HG02938 (cell line): Measurements from ENCODE around the gene ZNF223.
A peak's percentile ranks its signal among the peaks of the same experiment; 100 is the strongest.

Experiments
- ATAC-seq: cut with Tn5 transposase; IDR thresholded peaks from one replicate; pipeline ENCODE4 v1.9.1; 2021; ENCODE audit warnings: mild to moderate bottlenecking, moderate library complexity; ENCODE audit not compliant: unreplicated experiment

Gene ZNF223

GRCh38 chr19:44051650-44052402 lies at the start of gene ZNF223:
TSS of gene ZNF223 (plus strand) at chr19:44052036. CDS start at chr19:44055177, 3,141 bp downstream.
- peak; percentile 42 for ATAC-seq

DNA sequence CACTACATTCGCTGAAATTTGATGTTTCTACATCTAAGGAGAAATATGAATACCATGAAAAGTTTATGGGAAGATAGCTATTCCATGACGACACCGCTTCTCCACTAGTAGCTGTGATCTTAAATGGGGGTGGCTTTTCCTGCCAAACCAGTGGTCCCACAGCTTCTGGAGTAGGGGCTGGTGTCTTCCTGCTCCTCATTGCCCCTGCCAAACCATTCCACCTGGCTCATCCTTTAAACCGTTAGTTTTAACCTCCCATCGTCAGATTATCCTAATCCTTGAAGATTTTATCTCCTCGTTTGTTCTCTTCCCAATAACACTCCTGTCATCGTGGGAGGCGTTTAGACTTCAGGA lies 49.6 kb upstream of the ZNF223 start:
- ATAC-seq = no peak

DNA sequence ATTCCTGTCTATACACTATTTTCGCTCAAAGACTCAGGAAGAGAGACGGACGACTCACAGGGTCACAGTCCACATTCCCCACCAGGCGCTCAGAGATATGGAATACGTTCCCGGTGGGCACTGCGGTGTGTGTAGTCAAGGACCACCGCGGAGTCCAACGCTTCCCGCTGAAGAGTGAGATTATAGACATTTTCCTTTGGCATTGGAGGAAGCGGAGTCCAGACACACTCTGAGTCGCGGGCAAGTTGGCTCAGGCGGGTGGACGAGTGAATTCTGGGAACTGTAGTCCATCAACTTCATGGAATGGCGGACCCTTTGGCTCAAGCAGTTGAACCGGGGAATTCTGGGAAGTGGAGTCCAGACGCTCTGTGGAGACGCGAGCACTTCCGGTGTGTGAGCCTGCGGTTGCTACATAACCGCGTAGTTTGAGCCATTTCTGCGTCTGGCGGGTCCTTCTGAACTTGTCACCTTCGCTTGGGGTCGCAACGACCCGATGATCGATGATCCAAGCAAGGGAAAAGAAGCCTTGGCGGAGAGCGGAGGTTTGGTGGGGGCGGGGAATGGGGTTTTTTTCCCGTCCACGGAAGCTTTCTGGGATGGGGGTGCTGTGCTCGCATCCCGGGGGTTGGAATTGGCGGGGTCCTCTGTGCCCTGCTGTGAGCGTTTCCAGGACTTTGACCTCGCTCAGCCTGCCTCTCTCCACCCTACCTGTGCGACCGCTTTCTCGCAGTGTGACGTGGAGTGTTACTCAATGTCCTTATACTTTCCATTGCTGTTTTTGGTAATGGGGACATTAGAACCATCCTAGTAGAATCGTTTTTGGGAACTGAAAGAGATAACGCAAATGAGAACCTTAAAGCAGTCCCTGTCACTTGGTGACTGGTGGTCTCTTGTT lies 49.0 kb upstream of the ZNF223 start, which contains the start of gene ZNF230:
ZNF230 (plus strand) TSS at position 392 of the 895 bp plus-strand sequence. CDS start 4,122 bp downstream, outside the sequence.
- ATAC-seq = peak; percentile 89

DNA sequence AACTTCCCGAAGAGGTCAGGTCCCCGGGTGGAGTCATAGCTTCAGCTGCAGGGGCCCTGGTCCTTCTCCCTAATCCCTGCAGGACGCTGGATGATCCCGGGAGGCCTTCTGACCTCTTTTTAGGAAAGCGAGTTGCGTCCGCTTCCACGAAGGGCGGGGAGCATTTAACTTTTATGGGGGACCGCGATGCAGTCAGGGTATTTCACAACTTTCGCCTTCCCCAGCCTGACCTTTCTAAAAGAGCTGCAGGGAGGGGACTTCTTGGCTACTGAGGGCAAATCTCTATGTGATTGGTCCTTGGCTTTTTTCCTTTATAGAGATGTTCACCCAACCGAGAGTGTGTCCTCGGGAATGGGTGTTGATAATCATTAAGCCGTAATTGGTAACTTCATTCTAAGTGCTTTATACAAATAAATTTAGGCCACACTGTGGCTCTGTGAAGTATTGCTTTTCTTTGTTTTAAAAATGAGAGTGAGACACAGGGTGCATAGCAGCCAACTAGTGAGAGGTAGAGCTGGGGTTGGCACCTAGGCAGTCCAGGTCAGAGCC lies 48.3 kb upstream of the ZNF223 start:
- ATAC-seq = no peak

GRCh38 chr19:44005973-44006372 lies 45.9 kb upstream of the ZNF223 start:
- ATAC-seq = no peak

GRCh38 chr19:44007473-44007872 lies 44.4 kb upstream of the ZNF223 start:
- no peak for ATAC-seq

- no peak for ATAC-seq
Observed at GRCh38 chr19:44010468-44010867, 41.4 kb upstream of the ZNF223 start.

DNA sequence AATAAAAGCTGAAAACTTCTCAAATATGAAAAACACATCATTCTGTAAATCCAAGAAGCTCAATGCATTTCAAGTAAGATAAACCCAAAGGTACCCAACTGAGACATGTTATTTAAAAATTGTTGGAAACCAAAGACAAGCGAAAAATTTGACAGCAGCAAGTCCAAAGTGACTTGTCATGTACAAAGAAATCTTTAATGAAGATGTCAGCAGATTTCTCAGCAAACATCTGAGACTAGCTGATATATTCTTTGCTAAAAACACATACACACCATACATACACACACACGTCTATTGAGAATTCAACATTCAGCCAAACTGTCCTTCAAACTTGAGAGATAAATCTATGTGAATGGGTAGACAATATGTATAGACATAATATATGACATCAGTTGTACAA lies 32.3 kb upstream of the ZNF223 start:
- no peak for ATAC-seq

GRCh38 chr19:44021221-44021620 lies 30.6 kb upstream of the ZNF223 start:
- no peak for ATAC-seq

DNA sequence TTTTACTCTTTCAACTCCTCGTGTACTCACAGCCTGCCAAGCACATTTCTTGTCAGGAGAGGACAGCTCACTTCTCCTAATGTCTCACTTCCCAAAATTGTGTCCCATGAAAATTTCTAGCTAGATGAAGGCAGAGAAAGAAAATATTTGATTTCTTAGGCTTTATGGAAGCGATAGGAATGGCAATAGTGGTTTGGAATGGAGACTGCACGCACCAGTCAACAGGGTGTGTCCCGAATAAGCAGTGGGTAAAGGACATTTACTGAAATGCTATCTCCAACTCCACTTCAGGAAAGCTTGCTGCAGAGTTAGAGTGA lies 27.0 kb upstream of the ZNF223 start:
- ATAC-seq = no peak

- ATAC-seq = peak; percentile 90
Observed at GRCh38 chr19:44025217-44025936, 26.5 kb upstream of the ZNF223 start, which contains the start of gene ZNF222. TSS of gene ZNF222 (plus strand) at chr19:44025379. CDS start at chr19:44025437, 58 bp downstream.

GRCh38 chr19:44026622-44027021 lies 25.2 kb upstream of the ZNF223 start:
- ATAC-seq = no peak

DNA sequence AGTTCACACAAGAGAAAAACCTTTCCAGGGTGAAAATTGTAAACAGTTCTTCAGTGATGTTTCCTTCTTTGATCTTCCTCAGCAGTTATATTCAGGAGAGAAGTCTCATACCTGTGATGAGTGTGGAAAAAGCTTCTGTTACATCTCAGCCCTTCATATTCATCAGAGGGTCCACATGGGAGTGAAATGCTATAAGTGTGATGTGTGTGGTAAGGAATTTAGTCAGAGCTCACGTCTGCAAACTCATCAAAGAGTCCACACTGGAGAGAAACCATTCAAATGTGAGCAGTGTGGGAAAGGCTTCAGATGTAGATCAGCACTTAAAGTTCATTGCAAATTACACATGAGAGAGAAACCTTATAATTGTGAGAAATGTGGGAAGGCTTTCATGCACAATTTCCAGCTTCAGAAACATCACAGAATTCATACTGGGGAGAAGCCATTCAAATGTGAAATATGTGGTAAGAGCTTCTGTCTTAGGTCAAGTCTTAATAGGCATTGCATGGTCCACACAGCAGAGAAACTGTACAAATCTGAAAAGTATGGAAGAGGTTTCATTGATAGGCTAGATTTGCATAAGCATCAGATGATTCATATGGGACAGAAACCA lies 19.7 kb upstream of the ZNF223 start:
- ATAC-seq = no peak

- no peak for ATAC-seq
Observed at GRCh38 chr19:44042147-44042546, 9.7 kb upstream of the ZNF223 start.

DNA sequence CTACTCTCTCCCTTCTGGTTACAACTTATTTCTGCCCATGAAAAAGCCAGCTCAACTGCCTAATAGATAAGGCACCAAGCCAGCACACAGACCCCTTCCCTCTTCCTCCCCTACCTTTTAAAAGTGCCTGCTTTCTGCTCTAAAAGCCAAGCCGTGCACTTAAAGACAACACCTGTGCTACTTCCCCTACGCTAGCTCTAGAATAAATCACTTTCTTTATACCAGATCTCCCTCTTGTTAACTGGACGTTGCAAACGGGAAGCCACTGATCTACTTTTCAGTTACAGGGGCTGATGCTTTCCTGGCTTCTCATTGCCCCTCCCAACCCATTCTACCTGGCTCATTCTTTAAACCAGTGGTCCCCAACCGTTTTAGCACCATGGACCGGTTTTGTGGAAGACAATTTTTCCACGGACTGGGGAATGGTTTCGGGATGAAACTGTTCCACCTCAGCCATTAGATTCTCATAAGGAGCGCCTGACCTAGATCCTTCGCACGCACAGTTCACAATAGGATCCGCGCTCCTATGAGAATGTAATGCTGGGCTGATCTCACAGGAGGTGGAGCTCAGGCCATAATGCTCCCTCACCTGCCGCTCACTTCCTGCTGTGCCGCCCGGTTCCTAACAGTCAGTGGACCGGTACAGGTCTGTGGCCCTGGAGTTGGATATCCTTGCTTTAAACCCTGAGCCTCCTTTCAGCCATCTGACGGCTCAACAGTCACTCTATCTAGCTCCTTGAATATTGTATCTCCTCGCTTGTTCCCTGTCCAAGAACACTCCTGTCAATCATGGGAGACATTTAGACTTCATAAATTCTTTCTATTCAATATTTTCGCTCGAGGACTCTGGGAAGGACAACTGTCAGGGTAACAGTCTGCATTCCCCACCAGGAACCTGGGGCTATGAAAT lies 841 bp upstream of the ZNF223 start:
- ATAC-seq = no peak

DNA sequence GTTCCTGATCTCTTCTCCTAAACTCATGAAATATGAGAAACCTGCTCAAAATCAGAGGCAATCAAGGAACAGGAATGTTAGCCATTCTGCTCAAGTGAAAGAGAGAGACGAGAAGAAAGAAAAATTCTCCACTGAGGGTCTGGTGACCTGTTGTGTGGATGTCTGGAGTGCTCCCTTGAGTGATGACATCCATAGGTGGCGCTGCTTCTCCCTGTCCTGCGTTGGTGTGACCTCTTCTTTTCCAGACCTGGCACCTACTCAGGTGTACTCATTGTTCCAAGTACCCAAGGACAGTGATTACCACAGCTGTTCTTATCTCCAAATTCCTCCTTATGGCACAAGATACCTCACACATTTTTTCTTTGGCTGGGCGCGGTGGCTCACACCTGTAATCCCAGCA lies 4.0 kb downstream of the ZNF223 start:
- ATAC-seq = no peak

DNA sequence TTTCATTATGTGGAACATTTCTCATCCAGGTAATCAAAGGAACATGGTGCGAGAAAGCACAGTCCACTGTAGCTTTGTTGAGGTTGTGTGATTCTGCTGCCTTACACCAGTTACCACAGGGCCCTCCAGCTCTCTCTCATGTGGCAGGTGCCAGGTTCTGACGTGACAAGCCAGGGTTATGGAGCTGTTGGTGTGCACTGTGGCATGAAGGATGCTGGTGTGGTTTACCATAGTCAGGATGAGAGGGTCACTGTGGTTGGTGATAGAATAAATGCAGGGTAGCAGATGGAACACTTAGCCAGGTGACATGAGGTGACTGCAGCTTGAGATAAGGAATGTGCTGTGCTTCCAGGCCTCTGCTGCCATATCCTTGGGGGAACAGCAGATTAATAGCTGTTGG lies 7.4 kb downstream of the ZNF223 start:
- ATAC-seq = no peak

DNA sequence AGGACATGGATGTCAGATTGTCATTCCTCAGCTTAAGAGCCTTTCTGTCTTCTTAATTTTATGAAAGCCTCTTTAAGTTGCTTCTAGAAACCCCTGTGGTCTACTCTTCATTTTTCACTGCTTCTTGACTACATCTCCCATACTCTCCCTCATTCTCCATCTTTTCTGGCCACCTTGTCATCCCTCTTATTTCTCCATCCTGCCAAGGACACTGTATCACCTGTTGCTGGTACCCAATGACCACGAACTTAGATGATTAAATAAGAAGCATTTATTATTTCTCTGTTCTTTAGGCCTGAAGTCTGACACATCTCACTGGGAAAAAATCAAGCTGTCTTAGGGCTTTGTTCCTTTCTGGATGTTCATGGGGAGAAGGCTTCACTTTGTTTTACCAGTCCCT lies 9.2 kb downstream of the ZNF223 start:
- no peak for ATAC-seq

GRCh38 chr19:44066305-44066704 lies 14.5 kb downstream of the ZNF223 start:
- ATAC-seq = no peak

- ATAC-seq = no peak
Observed at GRCh38 chr19:44069415-44069814, 17.6 kb downstream of the ZNF223 start.
